Mononuclear cell (primary cell): ENCODE data around the gene ZPR1. TPM values are rescaled to one million over a fixed set of nuclear protein-coding genes. Genes with fewer than 3 reads are reported as not detected.

Experiments used
- H3K27me3 ChIP-seq: 2 replicates; pipeline ENCODE4 v1.6.0; 2011; ENCODE audit warnings: low read length, control low read depth; ENCODE audit not compliant: insufficient read depth
- H3K4me1 ChIP-seq: 2 replicates; pipeline ENCODE4 v1.5.1; 2011; ENCODE audit warnings: mild to moderate bottlenecking, low read length, control low read depth; ENCODE audit not compliant: insufficient read depth
- H3K4me3 ChIP-seq: 2 replicates; pipeline ENCODE4 v1.5.1; 2011; ENCODE audit warnings: mild to moderate bottlenecking, low read length, moderate library complexity
- H3K9me3 ChIP-seq: 2 replicates; pipeline ENCODE4 v1.5.1; 2011; ENCODE audit warnings: low read depth, mild to moderate bottlenecking, control low read depth, low read length
- total RNA-seq: library from RNA; depleted of rRNA; stranded (reverse); fragments of >200 nt; gene quantifications from one replicate; pipeline ENCODE4 v1.2.3, GENCODE V29; 2012

ZPR1 gene
- total RNA-seq, 1 donor: 49.2 TPM

DNA sequence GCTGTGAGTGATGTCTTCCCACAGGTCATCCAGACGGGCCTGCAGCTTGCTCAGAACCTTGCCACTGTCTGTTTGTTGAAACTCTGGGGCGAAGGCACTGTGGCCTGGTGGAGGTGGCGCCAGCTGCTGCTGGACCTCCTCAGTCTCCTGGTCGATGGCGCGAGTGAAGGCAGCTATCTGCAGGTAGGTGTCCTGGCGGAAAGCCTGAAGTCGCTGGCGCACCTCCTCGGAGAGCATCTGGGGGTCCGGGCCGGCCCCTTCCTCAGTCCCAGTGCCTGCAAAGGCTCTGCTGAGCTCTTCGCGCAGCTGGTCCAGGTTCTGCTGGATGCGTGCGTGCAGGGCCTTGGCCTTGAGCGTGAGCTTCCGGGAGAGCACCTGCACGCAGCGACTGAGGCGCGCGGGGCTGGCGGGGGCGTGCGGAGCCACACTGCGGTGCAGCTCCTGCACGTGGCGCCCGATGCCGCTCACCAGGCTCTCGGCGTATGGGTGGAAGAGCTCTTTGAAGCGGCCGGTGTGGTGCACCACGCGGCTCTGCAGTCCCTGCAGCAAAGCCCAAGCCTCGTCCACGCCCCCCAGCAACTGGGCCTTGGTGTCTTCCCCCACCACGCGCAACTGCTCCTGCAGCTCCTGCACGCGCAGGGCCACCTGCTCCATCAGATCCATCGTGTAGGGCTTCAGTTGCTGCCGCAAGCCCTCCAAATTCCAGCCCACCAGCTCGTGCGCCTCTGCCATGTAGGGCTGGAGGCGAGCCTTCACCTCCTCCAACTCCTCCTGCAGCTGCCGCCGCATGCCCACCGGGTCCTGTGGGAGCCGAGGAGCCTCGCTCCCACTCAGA is 2.6 kb upstream of the ZPR1 start:
- Histone ChIP-seq H3K4me1 (peaks cover 27% of the 10 kb centered on the region), H3K9me3 (no peaks in the 10 kb centered on the region), H3K27me3 (no peaks in the 10 kb centered on the region), H3K4me3 (no peak overlapping the region)

DNA sequence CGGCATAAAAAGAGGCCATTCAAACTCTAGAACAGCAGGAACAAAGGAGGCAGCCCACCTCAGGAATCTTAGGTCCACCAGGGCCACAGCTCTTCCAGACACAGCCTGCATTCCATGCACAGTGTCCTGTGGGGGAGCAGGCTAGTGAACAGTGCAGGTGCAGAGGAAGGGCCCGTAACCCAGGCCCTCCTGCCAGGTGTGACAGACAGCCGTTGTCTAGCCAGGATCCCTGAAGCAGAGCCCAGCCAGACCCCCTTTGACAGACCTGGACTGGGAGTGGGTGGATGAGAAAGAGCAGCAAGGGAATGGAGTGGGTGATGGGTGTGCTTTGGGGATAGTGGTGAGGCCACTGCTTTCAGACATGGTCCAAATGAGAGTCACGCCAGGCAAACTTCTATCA is 1.2 kb upstream of the ZPR1 start:
- H3K4me3 ChIP-seq: no peak overlapping the region
- H3K9me3 ChIP-seq: no peaks in the 10 kb centered on the region
- no peaks in the 10 kb centered on the region for H3K27me3 ChIP-seq
- peaks cover 27% of the 10 kb centered on the region for H3K4me1 ChIP-seq

DNA sequence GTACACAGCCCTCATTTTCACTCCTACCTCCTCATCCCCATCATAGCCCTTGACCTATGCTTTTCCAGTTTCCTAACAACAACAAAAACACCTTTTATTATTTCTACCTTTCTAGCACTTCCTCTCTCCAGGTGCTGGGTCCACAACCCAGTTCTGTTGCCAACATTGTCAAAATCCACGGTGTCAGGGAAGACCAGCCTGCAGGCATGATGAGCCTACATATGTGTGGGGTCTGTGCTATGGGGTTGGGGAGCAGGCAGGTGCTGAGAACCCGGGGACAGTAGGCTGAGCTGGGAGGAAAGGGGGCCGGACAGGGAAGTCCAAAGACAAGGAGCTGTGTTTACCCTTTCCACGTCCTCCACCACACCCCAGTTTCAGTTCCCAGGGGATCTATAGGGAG is 711 bp upstream of the ZPR1 start:
- no peaks in the 10 kb centered on the region for H3K9me3 ChIP-seq
- no peaks in the 10 kb centered on the region for H3K27me3 ChIP-seq
- peak overlapping the region; percentile 76 for H3K4me3 ChIP-seq
- H3K4me1 ChIP-seq: peaks cover 27% of the 10 kb centered on the region

DNA sequence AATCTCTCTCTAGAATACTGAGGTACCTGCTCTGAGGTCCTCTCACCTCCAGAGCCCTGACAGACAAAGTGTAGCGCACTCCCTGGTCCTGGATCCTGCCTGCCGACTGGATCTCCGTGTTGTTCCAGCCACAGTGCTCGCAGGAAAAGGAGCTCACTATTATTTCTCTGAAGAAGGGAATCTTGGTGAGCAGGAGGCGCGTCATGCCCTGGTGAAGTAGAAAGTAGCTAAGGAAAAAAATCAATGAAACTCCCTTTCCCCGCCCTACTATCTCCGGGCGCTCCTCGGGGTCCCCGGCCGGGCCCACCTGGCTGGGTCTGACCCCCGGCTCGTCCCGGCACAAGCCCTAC is 412 bp downstream of the ZPR1 start:
- Histone ChIP-seq H3K4me3 (peak overlapping the region; percentile 76), H3K27me3 (no peaks in the 10 kb centered on the region)

DNA sequence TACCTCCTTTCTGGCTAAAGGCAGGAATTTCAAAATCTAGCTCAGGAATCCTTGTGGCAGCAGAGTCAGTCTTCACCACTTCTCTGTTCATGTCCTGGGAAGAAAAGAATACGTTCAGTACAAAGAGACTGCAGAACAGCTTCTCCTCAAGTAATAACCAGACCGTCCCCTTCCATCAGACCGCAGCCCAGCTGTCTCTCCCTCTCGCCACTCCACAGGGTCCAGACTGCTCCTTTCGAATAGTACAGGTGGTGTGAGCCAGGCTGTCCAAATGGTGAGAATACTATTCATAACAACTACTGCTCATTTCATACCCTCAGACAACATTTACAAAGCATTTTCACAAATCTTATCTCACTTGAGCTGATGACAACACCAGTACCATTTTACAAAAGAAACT is 857 bp downstream of the ZPR1 start:
- no peaks in the 10 kb centered on the region for H3K27me3 ChIP-seq
- H3K9me3 ChIP-seq: no peaks in the 10 kb centered on the region
- H3K4me1 ChIP-seq: peaks cover 27% of the 10 kb centered on the region
- peak overlapping the region; percentile 76 for H3K4me3 ChIP-seq

More for the DNA sequence above, 412 bp downstream of the ZPR1 start:
- Histone ChIP-seq H3K9me3 (no peaks in the 10 kb centered on the region), H3K4me1 (peaks cover 27% of the 10 kb centered on the region)

DNA sequence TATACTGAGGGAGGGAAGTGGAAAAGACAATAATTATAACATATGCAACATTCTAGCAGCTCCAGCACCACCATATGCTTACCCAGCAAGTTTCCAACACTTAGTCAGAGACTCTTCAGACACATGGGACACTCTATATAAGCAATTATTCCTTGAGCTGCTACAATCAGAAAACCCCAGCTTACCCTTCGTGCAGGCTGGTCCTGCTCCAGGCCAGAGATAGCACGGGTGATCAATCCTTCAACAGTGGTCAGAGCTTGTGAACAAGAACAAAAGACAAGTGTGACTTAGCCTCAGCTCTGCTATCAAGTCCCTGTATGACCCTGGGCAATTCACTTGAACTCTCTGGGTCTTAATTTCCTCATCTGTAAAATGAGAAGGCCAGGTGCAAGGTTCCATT is 1.5 kb downstream of the ZPR1 start:
- Histone ChIP-seq H3K4me3 (no peak overlapping the region), H3K4me1 (peaks cover 24% of the 10 kb centered on the region), H3K27me3 (no peaks in the 10 kb centered on the region), H3K9me3 (no peaks in the 10 kb centered on the region)

DNA sequence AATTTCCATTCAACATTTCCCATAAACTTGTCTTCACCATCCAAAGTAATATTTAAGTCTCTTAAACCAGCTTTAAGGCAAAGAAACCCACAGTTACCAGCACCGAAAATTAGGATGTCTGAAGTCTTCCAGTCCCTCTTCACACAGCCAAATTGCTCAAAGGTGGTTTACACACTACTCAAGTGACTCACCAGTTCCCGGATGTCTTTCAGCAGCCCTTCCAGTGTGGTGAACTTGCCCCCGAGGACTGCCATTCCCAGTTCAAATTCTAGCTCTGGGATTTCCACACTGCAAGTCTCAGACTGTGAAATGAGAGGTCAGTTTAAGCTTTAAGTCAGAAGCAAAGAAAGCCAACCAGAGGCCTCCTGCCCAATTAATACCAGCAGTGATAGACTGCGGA is 5.1 kb downstream of the ZPR1 start:
- Histone ChIP-seq H3K4me1 (peaks cover 13% of the 10 kb centered on the region), H3K9me3 (no peaks in the 10 kb centered on the region), H3K27me3 (no peaks in the 10 kb centered on the region), H3K4me3 (no peak overlapping the region)

DNA sequence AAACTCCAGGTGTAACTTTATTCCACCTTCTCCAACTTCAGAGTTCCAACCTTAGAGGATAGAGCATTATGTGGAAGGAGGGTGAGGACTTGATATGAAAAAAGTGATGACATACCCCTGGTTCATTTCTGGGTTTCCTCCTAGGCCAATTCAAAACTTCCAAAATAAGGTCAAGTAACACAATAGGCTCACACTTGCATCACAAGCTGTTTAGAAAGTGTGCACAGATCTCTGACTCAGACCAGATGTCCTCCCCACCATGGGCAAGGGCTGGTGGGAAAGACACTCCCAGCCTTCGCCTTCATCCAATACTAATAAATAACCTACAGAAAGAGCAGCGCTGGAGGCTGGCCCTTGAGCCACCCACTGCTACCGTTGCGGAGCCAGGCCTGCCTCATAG is 9.3 kb downstream of the ZPR1 start:
- Histone ChIP-seq H3K9me3 (no peaks in the 10 kb centered on the region), H3K4me3 (no peak overlapping the region), H3K27me3 (no peaks in the 10 kb centered on the region), H3K4me1 (peaks cover 4% of the 10 kb centered on the region)

DNA sequence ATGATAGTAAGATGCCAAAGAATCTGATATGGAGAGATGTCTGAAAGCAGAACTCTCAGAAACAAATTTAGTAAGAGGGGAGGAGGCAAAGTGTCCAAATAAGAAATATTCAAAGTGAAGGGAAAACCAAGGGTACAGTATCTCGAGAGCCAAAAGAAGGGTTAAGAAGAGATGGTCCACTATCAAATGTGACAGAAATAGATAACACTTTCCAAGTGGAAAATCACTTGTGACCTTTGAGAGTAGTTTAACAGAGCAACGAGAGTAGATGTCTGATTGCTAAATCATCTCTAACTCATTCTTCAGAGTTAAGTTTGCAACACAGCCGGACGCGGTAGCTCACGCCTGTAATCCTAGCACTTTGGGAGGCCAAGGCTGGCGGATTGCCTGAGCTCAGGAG is 10.8 kb downstream of the ZPR1 start:
- Histone ChIP-seq H3K4me1 (peaks cover 12% of the 10 kb centered on the region), H3K27me3 (no peaks in the 10 kb centered on the region), H3K9me3 (no peaks in the 10 kb centered on the region), H3K4me3 (no peak overlapping the region)

DNA sequence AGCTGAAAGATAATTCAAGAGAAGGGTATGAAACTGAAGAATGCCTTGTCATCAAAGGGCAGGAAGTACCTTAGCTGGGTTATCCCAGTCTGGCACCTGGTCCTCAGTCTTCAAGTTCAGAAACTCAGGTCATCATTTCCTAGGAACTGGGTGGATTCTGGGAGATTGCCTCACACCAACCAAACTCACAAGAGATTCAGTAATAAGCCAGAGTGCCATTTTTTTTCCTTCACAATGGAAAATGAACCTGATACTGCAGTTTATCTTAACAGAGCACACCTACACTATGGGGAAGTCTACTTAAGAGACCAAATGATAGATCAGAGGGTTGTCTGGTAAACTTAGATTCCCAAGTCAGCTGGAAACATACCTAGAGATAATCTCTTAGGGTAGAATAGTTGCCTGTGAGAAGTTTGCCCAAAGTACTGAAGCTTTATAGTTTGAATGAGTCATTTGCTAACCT is 11.3 kb downstream of the ZPR1 start:
- Histone ChIP-seq H3K9me3 (no peaks in the 10 kb centered on the region), H3K27me3 (no peaks in the 10 kb centered on the region), H3K4me3 (no peak overlapping the region), H3K4me1 (peaks cover 17% of the 10 kb centered on the region)

DNA sequence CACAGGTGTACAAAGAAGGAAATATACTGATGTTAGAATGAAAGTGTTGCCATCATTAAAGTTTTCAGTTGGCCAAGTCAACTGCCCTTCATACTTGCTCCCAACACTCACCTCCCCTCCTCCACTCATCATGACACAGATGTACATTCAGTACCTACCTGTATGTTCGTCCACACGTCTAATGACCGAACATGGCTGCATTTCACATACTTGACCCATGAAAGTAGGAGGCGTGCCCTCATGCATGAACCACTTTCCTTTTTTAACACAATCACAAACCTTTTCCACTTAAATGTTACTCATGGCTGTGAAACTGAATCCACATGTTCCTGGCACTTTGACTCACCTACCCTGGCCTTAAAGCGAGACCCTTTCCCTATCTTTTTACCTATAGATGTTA is 11.8 kb downstream of the ZPR1 start:
- Histone ChIP-seq H3K27me3 (no peaks in the 10 kb centered on the region), H3K4me1 (peaks cover 21% of the 10 kb centered on the region), H3K9me3 (no peaks in the 10 kb centered on the region), H3K4me3 (no peak overlapping the region)

DNA sequence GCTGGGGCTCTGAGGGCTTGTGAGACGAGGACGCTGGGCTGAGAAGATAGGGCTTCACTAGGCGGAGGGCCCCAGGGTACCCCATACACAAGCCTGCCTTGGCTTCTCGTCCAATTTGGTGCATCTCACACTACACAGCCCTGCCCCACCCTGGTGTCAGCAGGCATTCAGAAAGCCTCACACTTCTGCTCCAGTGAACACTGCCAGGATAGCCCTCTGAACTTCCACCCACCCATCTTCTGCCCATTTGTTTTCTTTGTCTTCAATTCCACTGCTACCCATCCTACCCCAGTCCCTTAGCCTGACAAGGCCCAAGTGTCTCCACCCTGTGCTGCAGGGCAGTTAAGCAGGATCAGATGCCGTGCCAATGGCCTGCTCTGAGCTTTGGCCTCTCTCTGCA is 13.2 kb downstream of the ZPR1 start:
- no peak overlapping the region for H3K4me3 ChIP-seq
- H3K9me3 ChIP-seq: no peaks in the 10 kb centered on the region
- peaks cover 32% of the 10 kb centered on the region for H3K4me1 ChIP-seq
- H3K27me3 ChIP-seq: no peaks in the 10 kb centered on the region

DNA sequence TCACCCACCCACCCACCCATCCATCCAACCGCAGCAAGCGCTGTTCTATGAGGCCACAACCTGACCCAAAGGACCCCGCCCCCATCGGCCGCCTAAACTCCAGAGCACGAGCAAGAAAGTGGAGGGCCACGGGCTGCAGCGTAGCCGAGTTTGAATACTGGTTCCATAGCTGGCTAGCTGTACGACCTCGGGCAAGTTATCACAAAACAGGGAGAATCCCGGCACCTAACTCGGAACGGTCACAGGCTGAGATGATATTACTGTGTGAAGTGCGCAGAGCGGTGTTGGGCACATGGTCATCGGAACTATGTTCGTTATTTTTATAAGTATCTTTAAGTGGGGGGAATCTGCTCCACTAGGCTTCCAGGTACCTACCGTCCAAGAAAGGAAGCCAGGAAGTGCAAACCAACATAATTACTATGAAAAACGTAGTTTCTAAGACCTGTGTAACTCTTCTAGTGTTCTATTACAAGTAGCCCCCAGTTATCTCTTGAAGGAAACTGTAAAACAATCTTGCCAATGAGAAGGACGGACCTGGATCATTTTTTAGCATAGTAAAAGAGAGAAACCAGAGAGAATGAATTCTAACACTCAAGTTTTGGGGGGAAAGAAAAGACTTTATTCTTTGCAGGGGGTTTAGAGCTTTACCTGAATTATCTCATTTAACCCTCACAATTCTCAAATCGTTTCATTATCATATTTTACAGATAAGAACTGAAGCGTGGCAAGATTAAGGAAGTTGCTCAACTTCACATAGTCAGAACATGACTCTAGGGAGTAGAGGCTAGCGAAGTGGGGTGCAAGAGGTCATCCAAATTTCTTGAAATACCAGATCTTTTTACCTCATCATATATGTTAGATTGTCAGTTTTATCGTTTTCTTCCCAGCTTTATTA is 14.4 kb downstream of the ZPR1 start:
- H3K9me3 ChIP-seq: no peaks in the 10 kb centered on the region
- peaks cover 32% of the 10 kb centered on the region for H3K4me1 ChIP-seq
- no peaks in the 10 kb centered on the region for H3K27me3 ChIP-seq
- peak overlapping the region; percentile 87 for H3K4me3 ChIP-seq

DNA sequence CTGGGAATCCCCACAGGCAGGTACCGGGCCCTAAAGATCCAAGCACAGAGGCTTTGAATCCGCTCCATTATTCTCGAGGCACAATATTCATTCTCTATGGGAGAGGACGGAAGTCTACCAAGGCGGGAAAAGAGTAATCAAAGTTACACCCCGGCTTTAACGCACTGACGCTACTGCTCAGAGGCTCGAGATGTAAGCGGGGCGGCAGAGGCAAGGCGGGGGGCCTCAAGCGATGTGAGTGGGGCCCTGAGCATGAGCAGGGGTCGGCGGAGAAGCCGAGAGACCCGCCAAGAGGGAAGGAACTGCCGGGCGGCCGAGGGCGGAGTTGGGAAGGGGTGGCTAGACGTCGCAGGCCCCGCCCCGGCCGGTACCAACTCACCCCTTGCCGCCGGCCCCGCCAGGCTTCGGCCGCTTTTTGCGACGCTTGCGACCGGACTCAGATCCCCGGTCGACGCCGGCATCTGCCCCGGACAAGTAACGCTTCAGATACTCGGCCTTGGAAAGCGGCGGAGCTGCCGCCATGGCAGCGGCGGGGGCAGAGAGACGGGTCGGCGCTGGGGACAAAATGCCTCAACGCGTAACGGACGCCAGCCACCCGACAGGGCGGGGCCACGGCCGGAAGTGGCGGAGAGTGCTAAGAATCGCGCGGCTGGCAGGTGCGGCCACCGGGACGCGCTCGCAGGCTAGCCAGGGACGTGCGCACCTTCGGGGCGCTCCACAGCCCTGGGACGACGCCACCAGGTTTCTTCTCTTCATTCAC is 15.2 kb downstream of the ZPR1 start, which contains the start of gene BUD13:
Gene BUD13, minus strand, starts transcription at position 545 of the 760 bp plus-strand sequence. Its CDS starts 23 bp downstream, at position 522.
- no peaks in the 10 kb centered on the region for H3K9me3 ChIP-seq
- H3K27me3 ChIP-seq: no peaks in the 10 kb centered on the region
- peak within 1 kb of the TSS; percentile 87 for H3K4me3 ChIP-seq
- H3K4me1 ChIP-seq: peaks cover 32% of the 10 kb centered on the region

DNA sequence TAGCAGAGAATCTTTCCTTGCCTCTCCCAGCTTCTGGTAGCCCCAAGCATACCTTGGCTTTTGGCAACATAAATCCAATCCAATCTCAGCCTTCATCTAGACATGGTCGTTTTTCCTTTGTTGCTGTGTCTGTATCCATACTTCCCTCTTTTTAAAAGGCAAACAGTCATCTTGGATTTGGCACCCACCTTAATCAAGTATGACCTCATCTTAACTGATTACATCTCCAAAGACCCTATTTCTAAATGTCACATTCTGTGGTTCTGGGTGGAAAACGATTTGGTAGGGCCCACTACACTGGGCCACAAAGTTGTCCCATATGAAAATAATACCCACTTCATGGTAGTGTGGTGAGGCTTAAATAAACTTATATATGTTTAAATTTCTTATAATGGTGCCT is 15.9 kb downstream of the ZPR1 start:
- peak overlapping the region; percentile 87 for H3K4me3 ChIP-seq
- no peaks in the 10 kb centered on the region for H3K27me3 ChIP-seq
- no peaks in the 10 kb centered on the region for H3K9me3 ChIP-seq
- H3K4me1 ChIP-seq: peaks cover 32% of the 10 kb centered on the region
